ENCODE measurements around the gene HPCAL1. TPM values are rescaled to one million over a fixed set of nuclear protein-coding genes. Genes with fewer than 3 reads are reported as not detected.

HPCAL1 gene
- total RNA-seq, 1 experiment from 2014 or later: 273 TPM

DNA sequence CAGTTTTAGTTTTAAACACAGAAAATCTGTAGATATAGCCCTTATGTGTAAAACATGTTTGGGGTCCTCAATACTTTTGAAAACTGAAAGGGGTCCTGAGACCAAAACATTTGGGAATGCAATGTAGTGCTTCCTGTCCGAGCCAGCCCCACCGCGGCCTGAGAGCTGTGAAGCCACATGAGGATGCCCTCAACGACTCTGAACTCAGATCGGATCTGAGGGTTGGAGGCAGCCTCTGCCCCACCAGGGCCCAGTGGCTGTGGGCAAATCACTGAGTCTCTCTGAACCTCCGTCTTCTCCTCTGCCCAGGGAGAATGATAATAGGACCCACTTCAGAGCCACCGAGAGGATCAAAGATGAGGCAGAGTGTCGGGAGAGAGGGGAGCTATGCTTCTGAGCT, 33.4 kb upstream of the HPCAL1 start:
- DNase-seq (ENCODE audit: low read depth): no peak

DNA sequence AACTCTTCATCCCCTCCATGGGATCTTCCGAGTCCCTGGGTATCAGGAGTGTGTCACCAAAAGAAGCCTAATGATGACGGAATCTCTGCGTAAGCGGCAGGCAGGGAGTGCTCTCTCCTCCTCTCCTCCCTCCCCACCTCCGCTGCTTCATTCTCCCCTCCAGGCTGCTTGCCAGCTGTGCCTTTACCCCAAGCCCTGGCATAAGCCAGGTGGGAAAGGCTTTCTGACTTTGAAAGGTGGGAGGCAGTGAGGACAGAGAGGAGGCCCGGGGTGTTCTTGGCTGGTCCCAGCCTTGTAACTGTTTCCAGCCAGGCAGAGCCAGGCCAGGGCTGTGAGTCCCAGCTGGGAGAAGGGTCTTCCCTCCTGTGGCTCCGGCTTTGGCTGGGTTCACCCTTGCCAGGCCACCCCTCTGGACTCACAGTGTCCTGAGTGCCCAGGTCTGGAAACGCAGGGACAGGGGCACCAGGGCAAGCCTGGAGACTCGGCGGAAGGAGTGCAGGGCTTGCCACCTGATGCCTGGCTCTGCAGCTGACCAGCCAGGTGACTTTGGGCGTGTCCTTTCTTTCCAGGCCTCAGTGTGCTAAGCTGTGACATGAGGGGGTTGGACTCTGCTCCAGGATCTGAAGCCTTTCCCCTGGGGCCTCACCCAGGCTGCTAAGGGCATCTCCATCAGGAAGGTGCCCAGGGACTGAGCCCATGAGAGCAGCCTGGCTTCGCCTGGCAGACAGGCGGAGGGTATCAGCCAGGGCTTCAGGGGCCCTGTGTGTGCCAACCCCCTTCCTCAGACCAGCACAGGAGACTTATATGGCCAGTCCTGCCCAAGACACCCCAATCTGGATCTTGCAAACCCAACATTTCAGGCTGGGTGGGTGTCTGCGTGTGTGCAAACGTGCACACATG, 32.7 kb upstream of the HPCAL1 start:
- no peak for DNase-seq (ENCODE audit: low read depth)

DNA sequence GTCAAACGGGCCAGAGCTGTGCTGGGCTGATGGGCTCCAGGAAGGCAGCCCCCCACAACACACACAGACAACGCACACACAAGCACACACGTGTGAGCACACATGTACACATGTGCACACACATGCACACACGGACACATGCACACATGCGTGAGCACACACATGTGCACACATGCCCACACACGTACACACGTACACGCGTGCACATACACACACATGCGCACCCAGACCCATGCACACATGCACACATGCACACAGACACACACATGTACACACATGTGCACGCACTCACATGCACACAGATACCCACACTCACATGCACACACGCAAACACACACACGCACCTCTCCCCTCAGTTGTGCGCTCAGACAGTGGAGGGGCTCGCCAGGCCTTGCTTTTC, 31.2 kb upstream of the HPCAL1 start:
- no peak for DNase-seq (ENCODE audit: low read depth)

DNA sequence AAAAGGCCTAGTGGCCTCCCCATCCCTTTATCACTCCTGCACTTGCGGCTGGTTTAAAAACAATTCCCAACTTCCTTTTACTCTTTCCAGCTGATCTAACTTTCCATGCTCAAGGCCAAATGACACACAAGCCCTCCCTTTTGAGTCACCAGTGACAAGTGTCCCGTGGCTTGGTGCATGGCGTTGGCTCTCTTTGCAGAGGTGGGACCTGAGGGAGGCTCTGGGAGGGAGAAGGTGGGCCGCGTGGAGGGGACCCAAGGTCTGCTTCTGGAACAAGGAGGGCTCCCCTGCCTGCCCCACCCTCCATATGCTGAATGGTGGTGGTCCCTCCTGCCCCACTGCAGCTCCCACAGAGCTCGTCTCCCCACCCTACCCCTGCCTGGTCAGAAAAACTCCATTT, 30.8 kb upstream of the HPCAL1 start:
- DNase-seq (ENCODE audit: low read depth): peak; percentile 62

DNA sequence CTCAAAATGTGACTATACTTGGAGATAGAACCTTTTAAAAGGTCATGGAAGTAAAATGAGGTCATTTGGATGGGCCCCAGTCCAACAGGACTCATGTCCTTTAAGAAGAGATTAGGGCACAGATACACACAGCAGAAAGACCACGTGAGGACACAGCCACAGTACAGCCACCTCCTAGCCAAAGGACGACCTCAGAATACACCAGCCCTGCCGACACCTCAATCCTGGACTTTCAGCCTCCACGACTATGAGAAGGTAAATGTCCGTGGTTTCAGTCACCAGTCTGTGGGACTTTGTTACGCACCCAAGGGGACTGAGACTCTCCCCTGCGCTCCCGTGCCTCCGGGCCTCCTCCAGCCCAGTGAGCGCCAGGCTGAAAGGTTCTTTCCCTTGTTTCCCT, 30.2 kb upstream of the HPCAL1 start:
- no peak for DNase-seq (ENCODE audit: low read depth)

DNA sequence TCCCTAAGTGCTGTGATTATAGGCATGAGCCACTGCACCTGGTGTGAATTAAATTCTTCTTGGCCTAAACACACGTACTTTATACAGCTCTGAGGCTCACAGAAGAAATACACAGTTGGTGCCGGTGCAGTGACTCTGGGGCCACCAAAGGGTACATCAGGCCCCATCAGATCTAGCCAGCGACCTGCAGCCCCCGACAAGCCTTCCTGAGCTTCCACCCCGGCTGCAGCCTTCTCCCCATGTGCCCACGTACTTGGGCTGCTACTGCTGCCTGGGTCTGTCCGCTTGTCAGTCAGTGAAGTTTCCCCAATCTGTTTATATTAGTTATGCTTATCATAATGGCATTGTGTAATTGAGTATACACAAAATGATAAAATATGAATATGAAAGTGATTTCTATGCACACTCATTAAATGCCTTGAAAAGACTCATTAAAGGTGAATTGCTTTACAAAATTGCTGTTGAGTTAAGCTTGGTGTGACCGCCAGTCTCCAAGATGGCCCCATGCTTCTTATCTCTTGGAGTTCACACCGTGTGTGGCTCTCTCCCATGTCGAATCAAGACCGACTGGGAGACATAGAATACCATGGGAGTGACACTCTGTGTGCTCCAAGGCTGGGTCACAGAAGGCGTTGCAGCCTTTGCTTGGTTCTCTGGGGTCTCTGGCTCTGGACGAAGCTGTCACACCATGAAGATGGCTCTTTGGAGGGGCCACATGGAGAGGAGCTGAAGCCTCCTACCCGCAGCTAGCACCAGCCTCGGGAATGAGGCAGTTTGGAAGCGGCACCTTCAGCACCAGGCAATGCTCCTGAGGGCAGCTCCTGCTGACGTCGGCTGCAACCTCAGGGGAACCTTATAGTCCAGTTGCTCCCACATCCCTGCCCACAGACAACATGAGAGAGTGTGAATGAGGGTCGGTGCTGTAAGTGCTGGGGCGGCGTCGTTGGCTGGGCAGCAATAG, 29.2 kb upstream of the HPCAL1 start:
- DNase-seq (ENCODE audit: low read depth): no peak

DNA sequence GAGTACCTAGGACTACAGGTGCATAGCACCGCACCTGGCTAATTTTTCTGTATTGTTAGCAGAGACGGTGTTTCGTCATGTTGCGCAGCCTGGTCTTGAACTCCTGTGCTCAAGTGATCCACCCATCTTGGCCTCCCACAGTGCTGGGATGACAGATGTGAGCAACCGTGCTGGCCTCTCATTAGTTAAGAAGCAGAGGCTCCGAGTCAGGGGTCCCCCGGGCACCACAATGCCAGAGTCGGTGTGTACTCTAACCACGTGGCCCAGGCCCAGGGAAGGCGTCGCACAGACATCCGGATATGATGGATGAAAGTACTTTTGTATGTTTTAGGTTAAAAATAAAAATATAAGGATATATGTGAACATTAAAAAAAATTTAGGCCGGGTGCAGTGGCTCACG, 28.3 kb upstream of the HPCAL1 start:
- DNase-seq (ENCODE audit: low read depth): no peak

DNA sequence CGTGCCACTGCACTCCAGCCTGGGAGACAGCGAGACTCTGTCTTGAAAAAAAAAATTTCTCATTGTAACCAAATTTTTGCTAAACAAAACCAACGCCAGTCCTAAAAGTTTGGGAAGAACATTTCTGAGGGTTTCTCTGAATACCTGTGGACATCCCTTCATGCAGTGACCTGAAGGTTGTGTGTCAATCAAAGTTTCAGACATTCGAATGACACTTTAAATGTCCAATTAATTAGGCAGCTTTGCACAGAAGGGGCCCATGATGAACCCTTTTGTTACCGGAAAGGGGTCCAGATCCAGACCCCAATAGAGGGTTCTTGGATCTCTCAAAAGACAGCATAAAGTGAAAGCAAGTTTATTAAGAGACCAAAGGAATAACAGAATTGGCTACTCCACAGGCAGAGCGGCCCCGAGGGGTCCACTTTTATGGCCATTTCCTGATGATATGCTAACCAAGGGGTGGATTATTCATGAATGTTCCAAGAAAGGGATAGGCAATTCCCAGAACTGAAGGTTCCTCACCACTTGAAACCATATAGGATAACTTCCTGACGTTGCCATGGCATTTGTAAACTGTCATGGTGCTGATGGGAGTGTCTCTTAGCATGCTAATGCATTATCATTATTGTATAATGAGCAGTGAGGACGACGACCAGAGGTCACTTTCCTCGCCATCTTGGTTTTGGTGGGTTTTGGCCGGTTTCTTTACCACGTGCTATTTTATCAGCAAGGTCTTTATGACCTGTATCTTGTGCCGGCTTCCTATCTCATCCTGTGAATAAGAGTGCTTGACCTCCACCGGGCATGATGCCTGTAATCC, 27.5 kb upstream of the HPCAL1 start:
- no peak for DNase-seq (ENCODE audit: low read depth)

DNA sequence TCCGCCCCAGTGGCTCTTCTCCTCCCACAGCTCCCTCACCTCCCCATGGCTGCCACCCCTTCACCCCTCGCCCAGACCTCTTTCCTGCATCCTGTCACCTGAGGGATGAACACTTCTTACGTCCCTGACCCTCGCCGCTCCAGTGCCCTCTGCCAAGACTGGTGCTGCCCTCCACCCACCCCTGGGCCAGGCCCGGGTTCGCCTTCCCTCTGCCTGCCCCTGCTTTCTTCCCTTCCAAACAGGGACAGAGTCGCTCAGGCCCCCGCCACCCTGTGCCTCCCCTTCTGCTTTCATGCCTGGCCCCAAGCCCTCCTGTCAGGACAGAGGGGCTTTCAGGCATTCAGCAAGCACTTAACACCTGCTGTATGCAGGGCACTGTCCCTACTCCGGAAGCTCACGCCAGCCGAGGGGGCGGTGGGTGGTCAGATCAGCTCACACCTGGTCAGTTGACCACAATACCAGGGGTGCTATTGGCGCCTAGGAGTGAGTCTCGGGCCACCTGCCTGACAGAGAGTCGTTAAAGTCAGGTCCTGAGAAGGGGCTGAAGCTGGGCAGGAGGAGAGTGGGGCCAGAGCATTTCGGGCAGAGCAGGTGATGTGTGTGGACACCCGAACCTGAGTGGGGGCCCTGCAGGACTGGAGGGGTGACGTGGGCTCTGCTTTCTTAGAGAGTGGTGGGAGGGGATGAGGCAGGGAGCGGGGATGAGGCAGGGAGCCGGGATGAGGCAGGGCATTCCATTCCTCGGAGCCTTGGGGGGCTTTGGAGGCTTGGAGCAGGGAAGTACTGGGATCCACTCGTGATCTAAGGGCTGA, 26.0 kb upstream of the HPCAL1 start:
- no peak for DNase-seq (ENCODE audit: low read depth)

DNA sequence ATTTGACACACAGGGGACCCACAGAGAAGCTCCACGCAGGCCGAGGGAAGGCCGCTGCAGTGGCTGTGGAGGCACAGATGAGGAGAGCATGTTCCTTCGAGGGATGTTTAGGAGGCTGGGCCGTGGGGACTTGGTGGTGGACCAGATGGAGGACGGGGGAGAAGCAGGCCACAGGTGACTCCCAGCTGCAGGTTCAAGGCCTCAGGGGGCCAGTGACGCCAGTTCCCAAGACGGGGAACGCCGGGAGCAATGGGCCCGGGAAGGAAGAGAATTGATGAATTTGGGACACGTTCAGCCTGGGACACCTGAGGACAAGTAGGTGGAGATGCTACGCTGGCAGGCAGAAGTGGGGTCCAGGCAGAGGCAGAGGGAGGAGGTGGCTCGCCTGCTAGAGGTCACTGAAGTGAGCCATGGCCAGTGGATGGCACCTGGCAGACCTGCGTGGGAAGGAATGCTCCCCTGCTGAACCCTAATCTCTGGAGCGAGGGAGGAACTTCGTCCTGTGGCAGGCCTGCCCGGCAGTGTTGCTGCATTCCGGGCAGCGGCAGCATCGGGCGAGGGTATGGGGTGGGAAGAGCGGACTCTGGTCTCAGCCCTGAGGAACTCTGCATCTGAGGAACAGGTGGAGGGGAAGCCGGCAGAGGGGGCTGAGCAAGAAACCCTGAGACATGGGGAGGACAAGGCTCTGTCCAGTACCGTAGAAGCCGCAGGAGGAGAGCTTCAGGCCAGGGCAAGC, 25.2 kb upstream of the HPCAL1 start:
- no peak for DNase-seq (ENCODE audit: low read depth)

DNA sequence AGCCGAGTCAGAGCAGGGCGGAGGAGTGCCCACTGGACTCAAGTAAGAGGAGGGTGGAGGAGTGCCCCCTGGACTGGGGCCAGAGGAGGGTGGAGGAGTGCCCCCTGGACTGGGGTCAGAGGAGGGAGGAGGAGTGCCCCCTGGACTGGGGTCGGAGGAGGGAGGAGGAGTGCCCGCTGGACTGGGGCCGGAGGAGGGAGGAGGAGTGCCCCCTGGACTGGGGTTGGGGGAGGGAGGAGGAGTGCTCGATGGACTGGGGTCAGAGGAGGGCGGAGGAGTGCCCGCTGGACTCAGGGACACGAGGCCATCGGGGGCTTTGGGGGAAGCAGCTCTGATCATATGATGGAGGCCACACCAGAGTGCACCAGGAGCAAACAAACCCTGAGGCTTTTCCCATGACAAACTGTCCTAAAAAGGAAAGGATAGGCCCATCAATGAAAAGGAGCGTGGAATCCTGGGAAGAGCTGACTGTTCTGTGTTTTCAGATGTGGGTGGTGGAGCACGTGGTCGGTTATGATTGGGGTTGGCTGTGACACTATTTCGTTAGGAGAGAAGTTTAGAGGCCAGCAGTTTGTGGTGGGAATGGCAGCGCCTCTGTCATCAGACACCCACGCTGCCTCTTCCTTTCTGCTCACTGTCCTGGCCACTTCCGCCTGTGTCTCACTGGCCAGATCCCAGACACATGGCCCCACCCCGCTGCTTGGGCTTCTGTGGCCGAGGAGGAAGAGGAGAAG, 24.5 kb upstream of the HPCAL1 start:
- DNase-seq (ENCODE audit: low read depth): peak; percentile 99

DNA sequence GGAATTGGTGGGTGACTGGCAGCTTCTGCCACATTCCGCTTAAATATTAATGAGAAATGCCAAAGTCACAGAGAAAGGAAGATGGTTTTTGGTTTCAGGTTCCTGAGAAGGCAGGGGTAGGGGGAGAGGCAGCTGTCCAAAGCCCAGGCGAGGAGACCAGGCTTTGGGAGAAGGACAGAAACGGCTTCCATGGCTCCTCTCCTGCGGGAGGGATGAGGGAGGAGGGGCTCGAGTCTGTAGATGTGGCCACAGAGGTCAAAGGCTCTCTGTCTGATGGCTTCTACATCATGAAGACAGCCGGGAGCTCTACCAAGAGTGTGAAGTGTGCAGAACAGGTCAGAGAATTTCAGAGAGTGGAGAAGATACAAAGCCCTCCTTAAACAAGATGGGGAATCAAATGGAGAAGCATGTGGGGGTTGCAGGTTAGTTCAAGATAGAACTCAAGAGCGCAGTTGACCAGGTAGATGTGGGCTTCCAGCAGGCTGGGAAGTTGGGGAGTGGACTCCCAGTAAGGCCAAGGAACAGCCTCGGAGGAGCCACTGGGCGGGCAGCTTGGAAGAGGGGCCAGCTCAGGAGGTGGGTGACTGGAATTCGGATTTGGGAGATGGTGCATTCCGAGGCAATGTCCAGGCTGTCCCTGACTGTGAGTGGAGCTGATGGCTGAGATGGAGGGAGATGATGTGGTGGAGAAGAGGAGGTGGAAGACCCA, 23.8 kb upstream of the HPCAL1 start:
- DNase-seq (ENCODE audit: low read depth): peak; percentile 83

DNA sequence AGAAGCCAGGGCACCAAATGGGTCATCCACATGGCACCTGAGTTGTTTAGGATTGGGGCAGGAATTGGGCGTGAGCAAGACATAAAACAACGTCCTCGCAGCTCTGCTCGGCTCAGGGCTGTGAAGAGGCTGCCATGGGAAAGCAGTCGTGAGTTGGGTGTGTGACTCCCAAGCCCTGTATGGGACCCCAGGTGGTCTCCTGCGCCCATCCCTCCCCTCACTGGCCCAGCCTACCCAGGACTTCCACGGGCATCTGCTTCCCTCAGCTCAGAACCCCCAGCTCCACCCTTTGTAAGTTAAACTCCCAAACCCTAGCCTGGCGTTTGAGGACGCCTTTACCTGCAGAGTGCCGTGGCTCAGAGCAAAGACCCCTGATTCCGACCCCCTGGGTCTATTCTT, 23.2 kb upstream of the HPCAL1 start:
- DNase-seq (ENCODE audit: low read depth): no peak

DNA sequence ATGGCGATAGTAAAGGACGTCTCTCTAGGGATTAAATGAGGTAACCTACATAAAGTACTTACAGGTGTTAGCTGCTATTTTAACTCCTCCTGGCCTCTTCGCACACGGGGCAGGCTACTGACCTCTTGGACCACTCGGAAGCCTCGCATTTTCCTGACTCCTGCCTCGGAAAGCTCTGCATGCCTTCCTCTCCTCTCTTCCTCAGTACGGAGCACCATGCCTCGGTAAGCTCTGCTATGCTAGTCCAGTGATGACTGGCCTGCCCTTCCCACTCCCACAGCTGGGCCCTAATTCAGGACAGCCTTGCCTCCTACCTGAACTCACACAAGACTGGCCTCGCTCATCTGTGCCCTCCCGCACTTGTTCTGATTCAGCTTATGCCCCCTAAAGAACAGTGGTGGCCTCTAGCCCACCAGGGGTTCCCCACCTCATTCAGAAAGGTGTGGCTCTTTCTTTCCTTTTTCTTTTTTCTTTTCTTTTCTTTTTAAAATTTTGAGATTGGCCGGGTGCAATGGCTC, 22.7 kb upstream of the HPCAL1 start:
- DNase-seq (ENCODE audit: low read depth): no peak

DNA sequence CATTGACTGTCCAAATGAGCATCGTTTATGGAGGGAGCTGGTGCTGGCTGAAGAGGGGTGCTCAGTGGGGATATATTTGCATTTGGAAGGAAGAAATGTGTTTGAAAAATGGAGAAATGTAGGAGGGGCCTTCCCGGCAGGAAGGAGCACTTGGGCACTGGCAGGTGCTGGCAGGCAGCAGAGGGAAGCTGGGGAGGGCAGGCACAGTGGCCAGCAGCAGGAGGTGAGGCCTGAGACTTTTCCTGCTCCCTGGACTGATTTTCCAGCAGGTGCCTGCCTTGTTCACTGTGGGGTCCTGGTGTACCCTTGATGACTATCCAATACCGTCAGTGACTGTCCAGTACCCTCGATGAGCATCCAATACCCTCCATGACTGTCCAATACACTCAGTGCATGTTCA, 20.8 kb upstream of the HPCAL1 start:
- no peak for DNase-seq (ENCODE audit: low read depth)

DNA sequence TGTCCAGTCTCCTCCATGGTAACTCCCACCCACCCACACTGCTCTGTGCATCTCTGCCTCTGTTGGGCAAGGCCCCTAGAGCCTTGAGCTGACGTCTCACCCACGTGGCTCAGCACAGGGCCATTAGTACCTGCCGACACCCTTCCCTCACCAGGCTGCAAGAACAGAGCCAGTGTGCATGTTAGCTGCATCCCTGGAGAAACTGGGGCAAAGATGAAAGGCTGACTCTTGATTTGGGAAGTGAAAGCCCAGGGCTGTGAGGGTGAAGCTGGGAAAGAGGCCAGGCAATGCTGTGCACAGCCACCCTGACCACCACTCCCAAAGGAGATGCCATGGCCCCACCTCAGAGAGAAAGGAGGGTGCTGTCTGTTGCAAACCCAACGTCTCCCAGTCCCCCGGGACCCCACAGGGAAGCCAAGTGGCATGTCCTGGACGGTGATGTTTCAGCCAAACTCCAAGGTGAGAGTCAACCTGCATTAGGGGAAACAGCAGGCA, 20.0 kb upstream of the HPCAL1 start:
- DNase-seq (ENCODE audit: low read depth): no peak

DNA sequence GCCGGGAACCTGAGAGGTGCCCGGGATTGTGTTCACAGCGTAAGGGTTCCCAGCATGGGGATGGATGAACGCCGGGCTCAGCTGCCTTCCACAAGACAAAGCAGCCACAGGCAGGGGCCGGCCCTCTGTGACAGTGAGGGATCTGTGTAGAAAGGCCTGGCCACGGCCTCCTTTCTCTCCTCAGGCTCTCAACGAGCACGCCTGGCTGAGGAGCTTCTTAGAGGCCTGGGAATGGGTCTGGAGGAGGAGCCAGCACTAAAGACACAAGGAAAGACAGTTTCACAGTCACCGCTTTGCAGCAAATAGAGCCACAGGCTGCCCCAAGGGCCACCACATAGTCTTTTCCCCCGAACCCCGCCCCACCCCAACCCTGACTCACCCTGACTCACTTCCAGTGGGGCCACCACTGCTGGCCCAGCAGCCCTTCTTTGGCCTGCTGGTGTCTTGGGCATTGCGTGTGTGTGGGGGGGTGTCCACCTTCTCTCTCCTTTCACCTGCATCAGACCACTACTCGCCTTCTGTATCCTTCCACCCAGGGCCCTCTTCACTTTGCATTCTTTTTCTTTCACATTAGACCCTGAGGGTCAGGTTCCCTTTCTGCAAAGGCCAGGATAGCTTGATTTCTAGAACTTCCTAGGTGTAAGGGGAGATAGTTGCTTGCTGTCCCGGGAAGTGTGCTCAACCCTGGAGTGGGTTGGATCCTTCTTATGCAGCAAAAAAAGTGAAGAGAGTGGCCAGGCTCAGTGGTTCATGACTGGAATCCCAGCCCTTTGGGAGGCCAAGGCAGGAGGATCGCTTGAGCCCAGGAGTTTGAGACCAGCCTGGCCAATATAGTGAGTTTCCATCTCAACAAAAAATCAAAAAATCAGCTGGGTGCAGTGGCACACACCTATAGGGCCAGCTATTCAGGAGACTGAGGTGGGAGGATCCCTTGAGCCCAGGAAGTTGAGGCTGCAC, 19.3 kb upstream of the HPCAL1 start:
- DNase-seq (ENCODE audit: low read depth): peak; percentile 99

Measured in RPMI7951 (cell line).